Measurements from ENCODE around the gene GSTCD.

- no peak for TF ChIP-seq EZH2 (IDR thresholded peaks at IDR 0.05; ENCODE audit: insufficient read depth, poor library complexity, severe bottlenecking)
- no peak for TF ChIP-seq EZH2phosphoT487 (IDR thresholded peaks at IDR 0.05; ENCODE audit: insufficient read depth, low read depth)
Observed at GRCh38 chr4:105805501-105806120, 97.0 kb downstream of the GSTCD start.
